Fibroblast of pulmonary artery (primary cell): ENCODE results near the gene MEF2C.
A peak's percentile ranks its signal among the peaks of the same experiment; 100 is the strongest.

Experiments used
- DNase-seq: peaks from one replicate; pipeline ENCODE4 v3.0.0-alpha.2; 2010; ENCODE audit warnings: low read depth
- H3K4me3 ChIP-seq: replicated peaks from 2 replicates; pipeline ENCODE4 v1.5.1; 2011; ENCODE audit warnings: low read depth, mild to moderate bottlenecking, control low read depth, low read length, moderate library complexity
- TF ChIP-seq, protein P1 (sequence below): IDR thresholded peaks from 2 replicates; pipeline ENCODE4 v1.5.1; 2011; ENCODE audit warnings: mild to moderate bottlenecking, control low read depth, low read length, inconsistent platforms; ENCODE audit errors: missing control alignments

MEF2C gene

DNA sequence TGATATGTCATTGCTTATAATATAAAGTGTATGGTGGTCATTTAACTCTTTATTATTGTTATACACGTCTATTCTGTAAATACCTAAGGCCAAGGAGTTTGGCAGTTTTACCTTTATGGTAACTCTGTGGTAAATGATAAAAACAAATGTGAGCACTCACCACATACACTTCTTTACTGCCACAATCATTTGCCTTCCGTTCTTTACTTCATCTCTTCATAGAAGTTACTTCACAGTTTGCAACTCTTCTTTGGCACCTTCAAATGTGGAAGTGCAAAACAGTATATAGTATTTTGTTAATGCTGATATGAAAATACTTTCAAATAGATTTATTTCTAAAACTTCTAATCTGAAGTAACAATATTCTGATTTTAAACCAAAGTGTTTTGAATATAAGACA lies 4.4 kb upstream of the MEF2C start:
- no peak overlapping the region for H3K4me3 ChIP-seq
- TF ChIP-seq, protein P1, sequence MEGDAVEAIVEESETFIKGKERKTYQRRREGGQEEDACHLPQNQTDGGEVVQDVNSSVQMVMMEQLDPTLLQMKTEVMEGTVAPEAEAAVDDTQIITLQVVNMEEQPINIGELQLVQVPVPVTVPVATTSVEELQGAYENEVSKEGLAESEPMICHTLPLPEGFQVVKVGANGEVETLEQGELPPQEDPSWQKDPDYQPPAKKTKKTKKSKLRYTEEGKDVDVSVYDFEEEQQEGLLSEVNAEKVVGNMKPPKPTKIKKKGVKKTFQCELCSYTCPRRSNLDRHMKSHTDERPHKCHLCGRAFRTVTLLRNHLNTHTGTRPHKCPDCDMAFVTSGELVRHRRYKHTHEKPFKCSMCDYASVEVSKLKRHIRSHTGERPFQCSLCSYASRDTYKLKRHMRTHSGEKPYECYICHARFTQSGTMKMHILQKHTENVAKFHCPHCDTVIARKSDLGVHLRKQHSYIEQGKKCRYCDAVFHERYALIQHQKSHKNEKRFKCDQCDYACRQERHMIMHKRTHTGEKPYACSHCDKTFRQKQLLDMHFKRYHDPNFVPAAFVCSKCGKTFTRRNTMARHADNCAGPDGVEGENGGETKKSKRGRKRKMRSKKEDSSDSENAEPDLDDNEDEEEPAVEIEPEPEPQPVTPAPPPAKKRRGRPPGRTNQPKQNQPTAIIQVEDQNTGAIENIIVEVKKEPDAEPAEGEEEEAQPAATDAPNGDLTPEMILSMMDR = no peak
- DNase-seq = no peak

DNA sequence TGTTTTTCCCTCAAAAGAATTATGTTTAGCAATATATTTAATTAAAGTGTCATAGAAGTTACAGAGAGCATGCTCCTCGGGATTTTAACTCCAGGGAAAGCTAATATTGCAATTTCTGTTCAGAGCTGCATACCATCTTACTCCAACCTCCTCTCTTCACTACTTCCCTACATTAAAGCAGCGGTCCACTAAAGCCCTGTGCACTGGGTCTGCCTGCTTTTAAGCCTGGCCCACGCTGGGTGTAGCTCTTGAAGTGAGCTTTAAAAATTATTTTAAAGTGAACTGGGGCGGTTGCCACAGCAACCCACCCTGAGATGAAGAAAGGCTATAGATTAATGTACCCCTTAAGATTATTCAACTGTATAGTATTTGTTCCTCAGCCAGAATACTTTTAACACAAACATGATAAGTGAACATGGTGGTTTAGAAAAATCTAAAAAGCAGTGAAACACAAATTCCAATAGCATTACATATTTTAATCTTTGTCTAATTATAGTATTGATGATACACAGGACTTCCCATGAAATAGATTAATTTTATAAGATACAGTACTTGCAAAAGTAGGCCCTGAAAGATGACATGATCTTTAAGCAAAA lies 3.9 kb upstream of the MEF2C start:
- no peak overlapping the region for H3K4me3 ChIP-seq
- TF ChIP-seq, protein P1 = no peak
- no peak for DNase-seq

DNA sequence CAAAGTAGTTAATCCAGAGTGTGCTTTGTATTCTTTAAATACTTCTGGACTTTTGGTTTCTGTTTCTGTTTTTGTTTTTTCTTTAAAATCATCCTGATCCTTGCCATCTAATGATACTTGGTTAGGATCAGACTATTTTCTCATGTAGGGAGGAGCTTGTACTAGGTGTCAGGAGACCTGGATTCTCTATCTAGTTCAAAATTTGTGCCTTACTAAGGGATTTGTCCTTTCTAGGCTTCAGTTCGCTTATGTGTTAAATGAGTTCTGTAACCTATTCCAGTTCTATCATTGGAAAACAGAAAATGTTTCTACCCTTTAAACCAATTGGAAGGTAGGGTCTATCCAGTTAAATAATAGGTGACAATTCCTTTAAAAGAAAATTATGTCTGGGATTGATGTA lies 3.3 kb upstream of the MEF2C start:
- TF ChIP-seq, protein P1 = no peak
- DNase-seq = no peak
- H3K4me3 ChIP-seq = no peak overlapping the region

DNA sequence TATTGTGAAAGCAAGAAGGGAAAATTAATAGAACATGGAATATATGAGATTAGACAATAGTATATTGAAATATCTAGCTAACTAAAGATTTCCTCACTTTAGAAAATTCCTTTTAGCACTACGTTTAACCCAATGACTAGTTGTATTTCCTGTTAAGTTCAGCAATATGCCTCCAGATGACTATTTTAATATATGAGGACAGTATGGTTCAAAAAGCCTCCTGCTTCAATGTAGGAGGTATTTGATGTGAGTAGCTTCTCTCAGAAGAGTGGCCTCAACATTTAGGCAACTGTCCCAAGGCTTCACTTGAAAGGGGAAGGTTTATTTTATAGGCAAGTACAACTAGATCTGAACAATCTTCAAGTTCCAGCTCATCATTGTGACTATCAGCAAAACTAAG lies 2.0 kb upstream of the MEF2C start:
- TF ChIP-seq, protein P1 = no peak
- H3K4me3 ChIP-seq = no peak overlapping the region
- DNase-seq = no peak

DNA sequence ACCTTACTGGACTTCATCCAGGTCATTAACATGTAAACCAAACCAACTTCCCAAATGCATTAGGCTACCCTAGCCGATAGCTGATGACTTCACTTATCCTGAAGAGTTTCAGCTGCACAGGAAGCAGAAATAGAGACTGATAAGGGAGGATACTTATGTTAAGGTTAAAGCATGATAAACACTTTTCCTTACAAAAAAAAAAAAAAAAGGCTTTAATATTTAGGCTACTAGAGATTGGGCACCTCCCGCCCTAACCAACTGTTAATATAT lies 1.6 kb upstream of the MEF2C start:
- peak; percentile 25 for DNase-seq
- TF ChIP-seq, protein P1 = no peak
- peak overlapping the region; percentile 67 for H3K4me3 ChIP-seq

DNA sequence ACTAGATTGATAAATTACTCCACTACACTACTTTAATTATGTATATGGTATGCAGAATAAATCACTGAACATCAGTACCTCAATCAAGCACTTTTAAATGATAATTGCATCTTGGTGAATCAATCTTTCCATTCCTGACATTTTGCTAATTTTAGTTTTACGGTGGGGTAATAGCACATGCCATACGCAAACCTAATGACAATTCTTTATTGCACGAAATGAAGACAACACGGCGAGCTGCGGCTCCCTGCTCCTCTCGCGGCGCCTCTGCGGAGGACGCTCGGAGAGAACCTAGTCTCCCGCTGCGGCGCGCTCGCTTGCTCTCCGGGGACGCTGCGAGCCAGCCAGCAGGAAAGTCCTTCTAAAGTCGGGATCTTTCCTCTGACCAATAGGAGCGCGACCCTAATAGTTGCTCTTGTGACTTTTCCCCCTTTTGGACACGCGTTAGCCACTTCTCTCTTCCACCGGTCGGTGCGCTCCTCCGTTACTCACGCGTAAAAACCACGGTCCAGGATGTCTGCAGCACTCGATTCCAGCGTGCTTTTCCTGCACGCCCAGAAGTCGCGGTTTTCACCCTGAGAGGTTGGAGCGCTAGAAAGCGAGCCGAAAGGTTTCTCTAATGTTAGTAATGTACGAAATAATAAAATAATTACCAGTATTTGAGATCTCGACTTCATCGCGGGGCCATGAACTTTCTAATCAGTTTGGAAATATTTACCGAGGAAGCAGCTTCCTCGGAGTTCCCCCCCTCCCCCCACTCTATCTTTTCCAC lies 1.0 kb upstream of the MEF2C start:
- H3K4me3 ChIP-seq = peak overlapping the region; percentile 67
- TF ChIP-seq, protein P1 = peak; percentile 13
- DNase-seq = peak; percentile 84
